Measurements from ENCODE around the gene ANO6. TPM values are rescaled to one million over a fixed set of nuclear protein-coding genes. Genes with fewer than 3 reads are reported as not detected.

Gene ANO6
- total RNA-seq, 2 experiments from 2014 or later, result 29.2 to 29.8 TPM

DNA sequence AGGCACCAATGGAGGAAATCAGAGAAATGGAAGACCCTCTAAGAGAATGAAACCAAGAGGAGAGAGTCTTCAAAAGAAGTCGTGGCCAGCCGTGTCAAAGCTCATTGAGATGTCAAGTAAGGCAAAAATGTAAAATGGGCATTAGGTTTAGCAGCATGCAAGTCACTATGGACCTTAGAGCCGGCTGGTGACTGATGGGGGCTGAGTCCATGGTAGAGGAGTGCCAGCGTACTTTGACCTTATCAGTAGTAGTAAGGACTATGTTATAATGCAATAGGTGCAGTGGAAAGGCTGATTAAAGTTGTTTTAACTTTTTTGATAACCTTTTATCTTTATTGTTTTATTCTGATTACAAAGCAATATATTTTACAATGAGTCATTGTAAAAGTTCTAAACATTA, 66.5 kb downstream of the ANO6 start:
- no peak overlapping the region for H3K4me3 Mint-ChIP-seq
- no peaks in the 10 kb centered on the region for H3K27me3 Mint-ChIP-seq
- ChIA-PET POLR2A (no interaction called here), CTCF (no interaction called here)
- H3K27ac Mint-ChIP-seq, result no peak overlapping the region
- H3K9me3 Mint-ChIP-seq, result peaks cover 4% of the 10 kb centered on the region
- H3K4me1 Mint-ChIP-seq, result no peaks in the 10 kb centered on the region
- H3K36me3 Mint-ChIP-seq (ENCODE audit: low read depth), result peaks cover 24% of the 10 kb centered on the region
- DNase-seq, result no peak

DNA sequence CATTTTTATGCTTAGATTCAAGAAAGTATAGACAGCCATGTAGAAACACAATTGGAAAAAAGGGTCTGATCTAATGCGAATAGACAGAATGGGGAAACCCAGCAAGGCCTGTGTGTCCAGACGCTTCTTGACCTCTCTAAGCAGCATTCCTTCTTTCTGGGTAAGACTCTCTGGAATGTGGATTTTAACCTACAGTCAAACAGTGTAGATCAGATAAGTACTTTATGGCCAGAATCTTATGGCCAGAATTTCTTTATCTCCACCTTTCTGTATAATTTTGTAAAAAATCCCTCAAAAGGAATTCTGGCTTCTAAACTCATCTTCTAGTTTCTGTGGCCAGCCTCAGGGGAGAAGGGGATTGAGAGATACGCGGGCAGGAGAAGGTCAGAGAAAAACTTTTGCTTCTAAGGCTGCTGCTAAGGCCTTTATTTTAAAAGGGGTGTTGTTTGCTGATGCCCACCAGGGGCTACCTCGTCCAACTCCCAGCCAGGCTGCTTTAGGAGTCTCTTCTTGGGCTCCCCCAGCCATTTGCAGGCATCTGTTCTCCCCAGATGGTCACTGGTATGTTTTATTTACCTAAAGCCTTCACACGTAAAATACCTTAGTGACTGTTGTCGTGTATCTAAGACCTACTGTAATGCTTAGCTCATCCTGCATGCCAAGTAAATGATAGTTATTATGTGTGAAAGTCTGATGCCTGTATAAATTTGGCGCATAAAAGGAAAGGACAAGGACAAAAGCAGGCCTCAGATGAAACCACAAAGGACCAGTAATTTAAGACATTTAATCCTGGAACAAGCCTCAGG, 68.4 kb downstream of the ANO6 start:
- no peak overlapping the region for H3K4me3 Mint-ChIP-seq
- H3K27ac Mint-ChIP-seq, result no peak overlapping the region
- peaks cover 4% of the 10 kb centered on the region for H3K9me3 Mint-ChIP-seq
- ChIA-PET CTCF (no interaction called here), POLR2A (no interaction called here)
- peaks cover 23% of the 10 kb centered on the region for H3K36me3 Mint-ChIP-seq (ENCODE audit: low read depth)
- no peak for DNase-seq
- no peaks in the 10 kb centered on the region for H3K4me1 Mint-ChIP-seq
- H3K27me3 Mint-ChIP-seq, result no peaks in the 10 kb centered on the region

DNA sequence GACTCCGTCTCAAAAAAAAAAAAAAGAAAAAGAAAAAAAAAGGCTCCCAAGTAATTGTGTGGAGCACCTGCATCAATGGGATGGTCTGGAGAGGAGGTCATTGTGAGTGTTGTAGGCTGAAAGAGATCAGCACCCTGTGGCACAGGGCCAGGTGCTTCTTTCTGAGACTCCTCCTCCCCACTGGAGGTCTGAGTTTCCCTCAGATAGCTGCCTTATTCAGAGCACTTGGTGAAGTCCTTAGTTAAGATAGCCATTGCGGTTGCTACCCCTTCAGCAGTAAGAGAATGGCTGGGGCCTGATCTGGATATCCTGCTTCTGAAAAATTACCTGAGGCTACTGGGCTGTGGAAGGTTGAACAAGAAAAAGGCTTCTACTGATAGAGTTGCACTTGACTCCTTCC, 69.8 kb downstream of the ANO6 start:
- Mint-ChIP-seq H3K27me3 (no peaks in the 10 kb centered on the region), H3K27ac (no peak overlapping the region), H3K4me1 (no peaks in the 10 kb centered on the region), H3K9me3 (peaks cover 4% of the 10 kb centered on the region), H3K4me3 (no peak overlapping the region), H3K36me3 (ENCODE audit: low read depth) (peaks cover 16% of the 10 kb centered on the region)
- no peak for DNase-seq
- ChIA-PET POLR2A (no interaction called here), CTCF (interaction anchor here (0.7 kb wide), 1 partner anchor 103 kb away, joined by 3 read pairs; no protein-coding TSS in a partner anchor)

DNA sequence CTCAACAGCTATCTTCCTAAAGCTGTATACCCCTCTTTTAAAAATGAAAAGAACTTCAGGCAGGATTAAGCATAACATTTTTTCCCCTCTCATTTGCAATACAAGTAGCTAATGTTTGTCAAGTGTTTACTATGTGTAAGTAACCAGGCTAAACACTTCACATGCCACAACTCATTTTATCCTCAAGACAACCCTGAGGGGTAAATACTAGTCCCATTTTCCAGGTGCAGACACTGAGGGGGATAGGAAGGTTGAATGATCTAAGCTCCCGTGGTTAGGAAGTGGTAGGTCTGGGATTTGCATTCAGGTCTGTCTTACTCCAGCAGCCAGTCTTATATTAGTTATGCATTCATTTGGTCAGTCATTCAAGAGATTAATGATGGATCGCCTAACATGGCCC, 70.7 kb downstream of the ANO6 start:
- no peak overlapping the region for H3K27ac Mint-ChIP-seq
- H3K4me1 Mint-ChIP-seq, result no peaks in the 10 kb centered on the region
- POLR2A ChIA-PET, result interaction anchor here (0.9 to 1.6 kb wide), 2 partner anchors 10 to 69 kb away, joined by 3 to 5 read pairs; no protein-coding TSS in a partner anchor
- DNase-seq, result no peak
- peaks cover 14% of the 10 kb centered on the region for H3K36me3 Mint-ChIP-seq (ENCODE audit: low read depth)
- no peaks in the 10 kb centered on the region for H3K27me3 Mint-ChIP-seq
- no peaks in the 10 kb centered on the region for H3K9me3 Mint-ChIP-seq
- H3K4me3 Mint-ChIP-seq, result no peak overlapping the region
- CTCF ChIA-PET, result no interaction called here

DNA sequence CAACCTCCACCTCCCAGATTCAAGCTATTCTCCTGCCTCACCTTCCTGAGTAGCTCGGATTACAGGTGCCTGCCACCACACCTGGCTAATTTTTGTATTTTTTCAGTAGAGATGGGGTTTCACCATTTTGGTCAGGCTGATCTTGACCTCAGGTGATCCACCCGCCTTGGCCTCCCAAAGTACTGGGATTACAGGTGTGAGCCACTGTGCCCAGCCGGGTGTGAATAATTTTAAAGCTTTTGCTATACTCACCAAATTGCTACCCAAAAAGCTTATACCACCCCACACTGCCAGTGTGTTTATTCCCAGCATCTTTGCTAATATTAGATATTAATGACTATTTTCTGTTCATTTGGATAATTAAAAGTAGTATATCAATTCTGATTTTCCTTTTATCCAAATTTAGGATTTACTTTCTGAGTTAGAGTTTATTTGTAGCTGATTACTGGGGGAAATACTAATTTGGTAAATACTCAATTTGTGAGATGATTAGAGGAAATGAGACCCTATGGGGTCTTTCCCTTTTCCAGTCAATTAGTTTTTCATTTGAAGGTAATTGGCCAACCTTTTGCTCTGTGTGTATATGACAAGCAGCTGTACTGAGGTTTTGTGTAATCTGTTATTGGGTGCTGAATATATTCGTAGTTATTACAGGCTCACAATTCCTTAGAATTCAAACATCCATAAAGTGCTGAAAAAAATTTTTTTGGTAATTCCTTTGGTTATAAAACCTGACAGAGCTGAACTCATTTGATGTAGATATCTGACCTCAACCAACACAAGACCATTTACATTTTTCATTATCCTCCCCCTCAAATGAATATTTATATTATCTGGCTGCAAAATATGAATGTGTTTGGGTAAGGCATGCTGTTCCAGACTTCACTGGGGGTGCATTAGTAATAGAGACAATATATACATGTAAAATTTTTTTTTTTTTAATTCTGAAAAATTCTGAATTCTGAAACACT, 73.6 kb downstream of the ANO6 start:
- no peaks in the 10 kb centered on the region for H3K27me3 Mint-ChIP-seq
- no peaks in the 10 kb centered on the region for H3K4me1 Mint-ChIP-seq
- H3K27ac Mint-ChIP-seq, result no peak overlapping the region
- CTCF ChIA-PET, result no interaction called here
- POLR2A ChIA-PET, result no interaction called here
- no peaks in the 10 kb centered on the region for H3K9me3 Mint-ChIP-seq
- H3K36me3 Mint-ChIP-seq (ENCODE audit: low read depth), result peaks cover 6% of the 10 kb centered on the region
- H3K4me3 Mint-ChIP-seq, result no peak overlapping the region
- DNase-seq, result no peak

DNA sequence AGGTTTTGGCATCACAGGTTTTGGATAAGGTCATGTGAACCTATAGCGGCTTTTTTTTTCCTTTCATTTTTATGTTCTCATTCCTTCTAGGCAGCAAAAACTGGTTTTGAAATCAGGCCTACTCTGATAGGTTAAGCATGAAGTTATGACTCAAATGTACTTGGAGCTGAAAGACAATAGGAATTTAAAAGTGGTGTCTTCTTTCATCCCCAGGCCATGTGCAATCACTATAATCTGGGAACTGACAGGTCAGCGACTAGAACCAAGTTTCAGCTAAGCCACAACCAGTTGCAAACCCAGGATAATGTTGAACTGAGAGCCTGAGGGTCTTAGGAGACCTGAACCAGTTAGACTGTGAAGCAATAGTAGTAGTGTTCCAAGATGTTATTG, 74.3 kb downstream of the ANO6 start:
- ChIA-PET CTCF (no interaction called here), POLR2A (no interaction called here)
- H3K27ac Mint-ChIP-seq, result no peak overlapping the region
- no peak for DNase-seq
- no peak overlapping the region for H3K4me3 Mint-ChIP-seq
- H3K27me3 Mint-ChIP-seq, result no peaks in the 10 kb centered on the region
- no peaks in the 10 kb centered on the region for H3K9me3 Mint-ChIP-seq
- no peaks in the 10 kb centered on the region for H3K4me1 Mint-ChIP-seq
- peaks cover 6% of the 10 kb centered on the region for H3K36me3 Mint-ChIP-seq (ENCODE audit: low read depth)

DNA sequence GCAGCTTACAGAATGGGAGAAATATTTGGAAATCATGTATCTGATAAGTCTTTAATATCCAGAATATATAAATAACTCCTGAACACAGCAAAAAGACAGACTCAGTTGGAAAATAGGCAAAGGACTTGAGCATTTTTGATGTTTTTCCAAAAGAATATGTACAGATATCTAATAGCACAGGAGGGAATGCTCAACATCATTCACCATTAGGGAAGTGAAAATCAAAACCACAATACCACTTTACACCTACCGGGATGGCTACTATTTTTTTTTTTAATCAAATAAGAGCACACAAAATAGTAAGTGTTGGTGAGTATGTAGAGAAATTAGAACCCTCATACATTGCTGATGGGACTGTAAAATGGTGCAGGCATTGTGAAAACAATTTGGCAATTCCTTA, 75.6 kb downstream of the ANO6 start:
- Mint-ChIP-seq H3K4me1 (no peaks in the 10 kb centered on the region), H3K4me3 (no peak overlapping the region), H3K9me3 (no peaks in the 10 kb centered on the region), H3K36me3 (ENCODE audit: low read depth) (peaks cover 6% of the 10 kb centered on the region), H3K27me3 (no peaks in the 10 kb centered on the region), H3K27ac (no peak overlapping the region)
- no peak for DNase-seq
- ChIA-PET POLR2A (no interaction called here), CTCF (no interaction called here)

DNA sequence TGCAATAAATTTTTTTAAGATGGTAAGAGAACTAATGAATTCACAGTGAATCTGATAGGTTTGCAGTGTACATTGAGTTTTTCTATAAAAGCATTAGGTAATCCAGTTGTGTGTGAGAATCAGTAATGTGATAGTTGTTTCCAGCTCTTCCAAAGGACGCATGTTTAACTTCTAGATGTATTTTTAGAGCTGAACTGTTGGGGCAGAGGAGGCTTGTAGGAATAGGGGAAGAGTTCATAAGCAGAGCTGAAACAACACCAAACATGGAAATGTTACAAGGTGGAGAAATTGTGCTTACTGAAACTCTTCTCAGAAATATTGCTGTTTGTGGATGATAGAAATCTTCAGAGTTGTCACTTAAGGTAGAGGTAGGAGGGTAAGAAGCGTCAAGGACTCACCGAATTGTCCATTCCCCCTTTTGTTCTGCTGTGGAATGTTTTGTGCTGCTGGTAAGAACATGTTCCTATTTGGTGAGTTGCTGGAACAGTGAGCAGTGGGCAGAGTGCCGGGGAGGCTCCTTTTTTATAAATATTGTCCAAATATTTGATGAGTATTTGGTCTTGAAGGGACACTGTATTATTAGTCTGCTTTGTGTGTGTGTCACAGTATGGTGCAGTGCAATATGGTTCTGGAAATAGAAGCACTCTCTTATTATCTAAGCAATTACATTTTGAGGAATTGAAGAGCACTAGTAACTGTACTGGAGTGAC, 76.7 kb downstream of the ANO6 start:
- Mint-ChIP-seq H3K27me3 (no peaks in the 10 kb centered on the region), H3K4me1 (no peaks in the 10 kb centered on the region), H3K4me3 (no peak overlapping the region), H3K9me3 (no peaks in the 10 kb centered on the region), H3K27ac (no peak overlapping the region), H3K36me3 (ENCODE audit: low read depth) (peaks cover 6% of the 10 kb centered on the region)
- ChIA-PET POLR2A (no interaction called here), CTCF (no interaction called here)
- DNase-seq, result no peak

DNA sequence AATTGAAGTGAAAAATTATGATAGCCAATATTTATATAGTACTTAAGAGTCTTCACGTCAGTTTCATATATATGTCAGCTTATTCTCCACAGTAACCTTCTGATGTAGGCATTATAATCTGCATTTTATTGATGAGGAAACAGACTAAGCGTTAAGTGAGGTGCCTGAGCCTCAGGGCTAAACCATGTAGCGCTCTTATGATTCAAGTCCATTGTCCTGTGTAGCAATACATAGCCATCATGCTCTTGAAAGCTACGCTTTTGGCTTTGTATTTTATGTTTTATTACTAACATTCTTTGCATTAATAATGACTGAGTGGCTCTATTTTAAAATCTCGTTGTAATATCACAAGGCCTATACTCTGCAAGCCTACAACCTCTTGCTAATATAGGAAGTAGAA, 79.0 kb downstream of the ANO6 start:
- H3K27me3 Mint-ChIP-seq, result no peaks in the 10 kb centered on the region
- DNase-seq, result no peak
- ChIA-PET POLR2A (no interaction called here), CTCF (no interaction called here)
- H3K4me1 Mint-ChIP-seq, result no peaks in the 10 kb centered on the region
- no peaks in the 10 kb centered on the region for H3K9me3 Mint-ChIP-seq
- H3K36me3 Mint-ChIP-seq (ENCODE audit: low read depth), result peaks cover 3% of the 10 kb centered on the region
- H3K27ac Mint-ChIP-seq, result no peak overlapping the region
- H3K4me3 Mint-ChIP-seq, result no peak overlapping the region

DNA sequence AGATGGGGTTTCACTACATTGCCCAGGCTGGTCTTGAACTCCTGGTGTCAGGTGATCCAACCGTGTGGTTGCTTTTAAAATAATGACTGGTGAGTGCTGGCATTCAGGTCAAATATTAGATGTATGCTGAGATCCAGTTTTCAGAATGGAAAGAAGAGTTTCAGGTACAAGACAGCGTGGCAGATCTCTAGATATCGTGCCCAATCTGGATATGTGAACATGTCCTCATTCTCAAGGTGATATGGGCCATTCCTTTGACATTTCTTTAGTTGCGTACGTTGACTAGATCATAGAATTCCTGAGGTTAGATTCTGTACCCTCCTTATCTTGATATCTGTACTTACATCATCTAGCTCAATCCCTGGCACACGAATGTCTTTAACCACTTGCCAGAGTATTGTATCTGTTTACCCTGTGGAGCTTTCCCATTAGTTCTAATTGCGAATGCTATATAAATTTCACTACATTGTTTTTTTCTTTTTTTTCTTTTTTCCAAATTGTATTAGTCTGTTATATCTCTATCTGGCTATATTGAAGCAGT, 80.2 kb downstream of the ANO6 start:
- H3K9me3 Mint-ChIP-seq, result no peaks in the 10 kb centered on the region
- ChIA-PET POLR2A (no interaction called here), CTCF (no interaction called here)
- no peak for DNase-seq
- no peak overlapping the region for H3K27ac Mint-ChIP-seq
- no peaks in the 10 kb centered on the region for H3K4me1 Mint-ChIP-seq
- no peak overlapping the region for H3K4me3 Mint-ChIP-seq
- no peaks in the 10 kb centered on the region for H3K27me3 Mint-ChIP-seq
- H3K36me3 Mint-ChIP-seq (ENCODE audit: low read depth), result no peaks in the 10 kb centered on the region

DNA sequence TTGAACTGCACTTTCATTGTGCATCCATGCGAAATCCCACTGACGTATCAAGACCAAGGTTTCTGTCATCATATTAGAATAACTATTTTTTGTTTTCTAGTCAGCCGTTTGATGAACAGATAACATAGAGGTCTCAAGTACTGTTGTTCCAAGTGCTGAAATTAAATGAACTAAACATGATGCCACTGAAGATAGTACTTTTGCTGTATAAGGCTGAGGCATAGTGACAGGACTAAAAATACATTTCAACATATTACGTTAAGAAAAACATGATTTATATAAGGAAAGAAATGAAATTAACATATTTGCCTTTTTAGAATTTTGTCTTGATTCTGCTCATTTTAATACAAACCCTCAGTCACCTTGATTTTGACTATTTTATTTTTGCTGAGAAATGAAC, 82.2 kb downstream of the ANO6 start:
- CTCF ChIA-PET, result no interaction called here
- H3K27me3 Mint-ChIP-seq, result no peaks in the 10 kb centered on the region
- DNase-seq, result no peak

DNA sequence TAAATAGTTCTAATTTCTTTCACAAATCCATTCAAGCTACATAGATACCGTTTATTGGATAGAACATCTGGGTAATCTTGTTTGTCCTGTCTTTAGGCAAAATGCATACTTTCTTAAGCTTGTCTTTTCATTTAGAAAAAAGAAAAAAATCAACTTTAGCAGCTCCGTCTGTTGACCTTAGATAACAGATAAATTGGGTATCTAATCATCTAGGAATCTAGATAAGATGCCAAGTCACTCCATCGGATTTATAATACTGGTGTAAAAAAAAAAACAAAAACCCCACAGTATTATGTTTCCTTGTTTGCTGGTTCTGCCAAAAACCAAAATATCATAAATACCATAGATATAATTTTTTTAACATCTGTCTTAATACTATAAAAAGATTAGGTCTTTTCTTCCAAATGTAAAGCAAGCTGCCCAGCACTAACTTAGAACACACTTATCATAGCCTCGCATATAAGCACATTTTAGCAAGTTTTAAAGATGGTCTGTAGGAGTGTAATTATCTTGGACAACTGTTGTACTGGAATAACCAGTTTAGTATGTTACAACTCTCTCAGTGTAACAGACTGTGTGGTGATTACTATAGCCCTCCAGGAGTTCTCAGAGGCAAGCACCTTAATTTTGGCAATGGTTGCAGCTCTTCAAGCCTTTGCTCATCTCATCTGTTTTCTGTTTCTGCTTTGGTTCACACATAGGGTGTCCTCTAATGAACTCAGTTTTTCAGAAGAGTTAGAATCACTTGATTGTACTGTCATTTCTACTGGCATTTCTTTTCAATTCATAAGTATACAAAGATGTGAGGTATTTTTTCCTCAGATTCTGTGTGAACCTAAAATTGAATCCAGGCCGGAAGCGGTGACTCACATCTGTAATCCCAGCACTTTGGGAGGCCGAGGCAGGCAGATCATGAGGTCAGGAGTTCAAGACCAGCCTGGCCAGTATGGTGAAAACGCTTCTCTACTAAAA, 83.1 kb downstream of the ANO6 start:
- H3K36me3 Mint-ChIP-seq (ENCODE audit: low read depth), result peaks cover 3% of the 10 kb centered on the region
- ChIA-PET POLR2A (no interaction called here), CTCF (no interaction called here)
- H3K4me3 Mint-ChIP-seq, result no peak overlapping the region
- H3K27ac Mint-ChIP-seq, result no peak overlapping the region
- no peaks in the 10 kb centered on the region for H3K9me3 Mint-ChIP-seq
- DNase-seq, result no peak
- no peaks in the 10 kb centered on the region for H3K4me1 Mint-ChIP-seq
- no peaks in the 10 kb centered on the region for H3K27me3 Mint-ChIP-seq

More for the DNA sequence above, 82.2 kb downstream of the ANO6 start:
- Mint-ChIP-seq H3K36me3 (ENCODE audit: low read depth) (no peaks in the 10 kb centered on the region), H3K9me3 (no peaks in the 10 kb centered on the region), H3K4me3 (no peak overlapping the region), H3K27ac (no peak overlapping the region), H3K4me1 (no peaks in the 10 kb centered on the region)
- POLR2A ChIA-PET, result no interaction called here
